ENCODE data around the gene HNRNPUL1. TPM values are rescaled to one million over a fixed set of nuclear protein-coding genes. Genes with fewer than 3 reads are reported as not detected.
A peak's percentile ranks its signal among the peaks of the same experiment; 100 is the strongest.

HNRNPUL1 gene
- total and polyA plus RNA-seq, 2 of the 8 experiments (the other 6 are each of a cell fraction or from before 2014, with no cell fraction given): 99.5 to 264 TPM

DNA sequence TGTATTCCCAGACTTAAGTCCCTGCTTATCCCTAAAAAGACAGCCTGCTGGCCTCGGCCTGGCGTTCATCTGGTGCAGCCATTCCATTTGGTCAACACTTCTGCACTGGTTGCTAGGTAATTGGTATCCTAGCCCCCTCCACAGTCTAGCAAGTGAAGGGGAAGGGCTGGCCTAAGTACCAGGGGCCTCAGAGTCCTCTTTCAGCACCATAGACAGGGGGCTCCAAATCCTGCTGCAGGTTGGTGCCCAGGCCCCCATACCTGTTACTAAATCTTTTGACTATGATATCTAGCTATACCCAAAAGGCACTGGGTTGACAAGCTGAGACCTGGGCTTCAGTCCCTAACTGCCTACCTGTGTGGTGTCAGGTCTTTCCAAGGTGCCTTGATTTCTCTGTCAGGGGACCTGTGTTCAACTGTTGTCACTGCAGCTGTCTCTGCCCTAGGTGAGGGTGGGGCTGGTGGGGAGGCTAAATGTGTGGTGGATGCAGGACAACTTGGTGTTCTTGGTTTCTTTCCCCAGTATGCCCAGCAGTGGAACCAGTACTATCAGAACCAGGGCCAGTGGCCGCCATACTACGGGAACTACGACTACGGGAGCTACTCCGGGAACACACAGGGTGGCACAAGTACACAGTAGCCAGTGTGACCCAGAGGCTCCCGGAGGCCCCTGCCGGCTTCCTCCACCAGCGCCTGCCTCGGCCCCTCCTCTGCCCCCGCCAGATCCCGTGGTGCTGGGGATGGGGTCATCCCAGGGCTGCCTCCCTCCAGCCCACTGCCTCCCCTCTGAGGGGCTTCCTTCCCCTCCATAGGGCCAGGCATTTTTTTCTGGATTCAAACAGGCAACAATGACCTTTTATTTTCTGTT lies 42.0 kb downstream of the HNRNPUL1 start:
- Histone ChIP-seq H3K4ac (replicated peaks; ENCODE audit: insufficient read length, low read depth, low read length) (no peak overlapping the region), H4K8ac (ENCODE audit: extremely low read depth, insufficient read depth, low read length) (peak overlapping the region; percentile 17; the same call in 1 of the 2 replicates), H4K20me1 (replicated peaks in 1 of 2; ENCODE audit: control insufficient read depth in 1 of 2, insufficient read depth in 2 of 2, low read length in 2 of 2) (peaks cover 4 to 17% of the 10 kb centered on the region in 2 experiments), H3K18ac (ENCODE audit: extremely low read depth, low read length) (no peak overlapping the region), H3K9ac (replicated peaks in 1 of 4; ENCODE audit: extremely low read depth in 1 of 4, low read depth in 3 of 4, low read length in 3 of 4) (no peak overlapping the region), H2BK5ac (ENCODE audit: low read depth, low read length) (no peak overlapping the region), H3K23ac (ENCODE audit: insufficient read length) (no peak overlapping the region), H3K4me2 (ENCODE audit: insufficient read depth in 1 of 2, low read depth in 2 of 2, low read length in 2 of 2) (no peak overlapping the region), H4K5ac (ENCODE audit: insufficient read length, low read depth, low read length) (no peak overlapping the region), H3K27me3 (replicated peaks in 1 of 4; ENCODE audit: control insufficient read depth in 3 of 4, extremely low read depth in 1 of 4, insufficient read depth in 3 of 4, low read length in 3 of 4) (no peaks in the 10 kb centered on the region), H3K27ac (ENCODE audit: low read depth, low read length) (no peak overlapping the region), H2BK15ac (ENCODE audit: low read length) (no peak overlapping the region), H3K4me3 (ENCODE audit: extremely low read depth in 1 of 4, insufficient read depth in 2 of 4, low read depth in 3 of 4, low read length in 4 of 4) (no peak overlapping the region), H2BK12ac (ENCODE audit: low read depth, low read length) (no peak overlapping the region), H3K14ac (ENCODE audit: insufficient read length) (no peak overlapping the region), H2BK20ac (ENCODE audit: low read length) (no peak overlapping the region), H2AFZ (ENCODE audit: low read length) (no peak overlapping the region), H3K4me1 (replicated peaks in 1 of 4; ENCODE audit: control insufficient read depth in 3 of 4, insufficient read depth in 4 of 4, low read length in 3 of 4) (peaks cover 0 to 10% (median under 1%) of the 10 kb centered on the region in 4 experiments; a peak in 3 of 7 replicates), H3K9me3 (ENCODE audit: insufficient read depth in 2 of 2, low read depth in 1 of 2, low read length in 1 of 2) (no peaks in the 10 kb centered on the region), H3K56ac (replicated peaks; ENCODE audit: insufficient read length, low read depth, low read length) (no peak overlapping the region), H4K91ac (replicated peaks; ENCODE audit: insufficient read length, low read length) (no peak overlapping the region), H3K79me2 (ENCODE audit: control insufficient read depth in 1 of 2, insufficient read depth in 2 of 2, low read length in 2 of 2) (no peaks in the 10 kb centered on the region; a peak in 1 of 4 replicates), H3K36me3 (ENCODE audit: control insufficient read depth in 2 of 4, insufficient read depth in 4 of 4, low read length in 3 of 4) (peaks cover 44 to 63% (median 54%) of the 10 kb centered on the region in 4 experiments), H3K79me1 (ENCODE audit: low read depth, low read length) (peaks cover under 1% of the 10 kb centered on the region; the same call in 1 of the 2 replicates), H3K23me2 (ENCODE audit: low read depth, low read length) (peaks cover 7% of the 10 kb centered on the region), H2AK5ac (ENCODE audit: low read depth, low read length) (no peak overlapping the region), H2BK120ac (replicated peaks; ENCODE audit: low read depth, low read length) (no peak overlapping the region)
- FAIRE-seq (no peak), DNase-seq (ENCODE audit: low read depth in 1 of 2, low spot score in 2 of 2) (no peak)
- 96% methylated on average over 7 of the region's 13 CpGs; no CpG with 5 or more reads in 1 of the 2 experiments for WGBS, 2 experiments (ENCODE audit: extremely low coverage in 1 of 2, insufficient coverage in 1 of 2, insufficient read length in 1 of 2, insufficient replicate concordance in 2 of 2, low coverage in 1 of 2, low lambda C conversion rate in 2 of 2, missing lambda C conversion rate in 1 of 2)
- ChIA-PET POLR2A (ENCODE audit: partially characterized antibody) (interaction anchor here (1.0 to 22.6 kb wide), 3 partner anchors 16 to 102 kb away, joined by 4 to 579 read pairs (median 137); partner anchors contain the start of gene HNRNPUL1), CTCF (ENCODE audit: partially characterized antibody) (interaction anchor here (0.5 to 7.3 kb wide), 4 partner anchors 10 to 391 kb away, joined by 3 to 63 read pairs (median 10); no protein-coding TSS in a partner anchor)
- TF ChIP-seq MAFK (IDR thresholded peaks at IDR 0.05; ENCODE audit: low read depth, low read length) (no peak), RNF2 (IDR thresholded peaks at IDR 0.05; ENCODE audit: borderline replicate concordance, low read depth, low read length, missing control alignments, poor library complexity, severe bottlenecking) (no peak), SUZ12 (IDR thresholded peaks at IDR 0.05; ENCODE audit: low read length) (no peak), POLR2A (IDR thresholded peaks at IDR 0.05; ENCODE audit: control extremely low read depth in 1 of 2, low read depth in 2 of 2, low read length in 2 of 2) (peak in 1 of 2 experiments; percentile 8; a peak in 2 of 3 replicates), RAD21 (IDR thresholded peaks at IDR 0.05 in 1 of 2, conservative IDR thresholded peaks at IDR 0.05 in 1 of 2; ENCODE audit: low read depth in 2 of 2, low read length in 2 of 2) (no peak)
- TF ChIP-seq, protein P1, sequence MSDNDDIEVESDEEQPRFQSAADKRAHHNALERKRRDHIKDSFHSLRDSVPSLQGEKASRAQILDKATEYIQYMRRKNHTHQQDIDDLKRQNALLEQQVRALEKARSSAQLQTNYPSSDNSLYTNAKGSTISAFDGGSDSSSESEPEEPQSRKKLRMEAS (IDR thresholded peaks at IDR 0.05): no peak
- TF ChIP-seq, protein P2, sequence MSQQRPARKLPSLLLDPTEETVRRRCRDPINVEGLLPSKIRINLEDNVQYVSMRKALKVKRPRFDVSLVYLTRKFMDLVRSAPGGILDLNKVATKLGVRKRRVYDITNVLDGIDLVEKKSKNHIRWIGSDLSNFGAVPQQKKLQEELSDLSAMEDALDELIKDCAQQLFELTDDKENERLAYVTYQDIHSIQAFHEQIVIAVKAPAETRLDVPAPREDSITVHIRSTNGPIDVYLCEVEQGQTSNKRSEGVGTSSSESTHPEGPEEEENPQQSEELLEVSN (IDR thresholded peaks at IDR 0.05): no peak
